Activated B cell treated with CpG ODN at 0.5 μM for 24 hours (primary cell): Measurements from ENCODE around the gene BCL2L15. TPM values are rescaled to one million over a fixed set of nuclear protein-coding genes. Genes with fewer than 3 reads are reported as not detected.

ENCODE experiments used
- ATAC-seq: fragments of 200-7000 bp; cut with Tn5 transposase; one replicate; pipeline ENCODE4 v1.10.0; 2021; ENCODE audit warnings: low read depth, mild to moderate bottlenecking, moderate library complexity
- CTCF ChIA-PET: fragments of 350-600 bp; sonication (Branson Sonifier 250); formaldehyde crosslinking; loops from one replicate; lab custom pipeline; 2021; ENCODE audit warnings: antibody characterized with exemption; lab: Charles Lee
- POLR2A ChIA-PET: fragments of 350-600 bp; sonication (Branson Sonifier 250); formaldehyde crosslinking; loops from one replicate; lab custom pipeline; 2021; ENCODE audit warnings: antibody characterized with exemption; lab: Charles Lee
- DNase-seq: peaks from one replicate; pipeline ENCODE4 v3.0.0; 2022
- H3K27ac Mint-ChIP-seq: one replicate; pipeline ENCODE4 v1.8.0; 2020; ENCODE audit warnings: mixed read lengths
- H3K27me3 Mint-ChIP-seq: one replicate; pipeline ENCODE4 v1.8.0; 2021; ENCODE audit warnings: mixed read lengths
- H3K36me3 Mint-ChIP-seq: one replicate; pipeline ENCODE4 v1.8.0; 2021; ENCODE audit warnings: low read depth, mixed read lengths
- H3K4me1 Mint-ChIP-seq: one replicate; pipeline ENCODE4 v1.8.0; 2021; ENCODE audit warnings: mixed read lengths
- H3K4me3 Mint-ChIP-seq: one replicate; pipeline ENCODE4 v1.8.0; 2020; ENCODE audit warnings: mild to moderate bottlenecking, mixed read lengths
- H3K9me3 Mint-ChIP-seq: one replicate; pipeline ENCODE4 v1.8.0; 2020; ENCODE audit warnings: mixed read lengths
- CTCF ChIP-seq: fragments of 200-600 bp; IDR thresholded peaks from one replicate; pipeline ENCODE4 v1.8.0; 2022; ENCODE audit warnings: antibody characterized with exemption, mild to moderate bottlenecking
- intact Hi-C: fragments of 100-400 bp; cut with micrococcal nuclease; formaldehyde crosslinking; loops from one replicate; pipeline ENCODE4 v1.15.1; 2024
- total RNA-seq: library from RNA; stranded (reverse); gene quantifications from 2 replicates; pipeline ENCODE4 v1.2.3, GENCODE V29; 2022

The BCL2L15 gene
- total RNA-seq, 1 donor from 2014 or later, result 3.7 TPM

GRCh38 chr1:113849072-113849471 is 38.3 kb downstream of the BCL2L15 start:
- DNase-seq (no peak), ATAC-seq (no peak)
- Mint-ChIP-seq H3K27me3 (no peaks in the 10 kb centered on the region), H3K27ac (no peak overlapping the region), H3K4me1 (peaks cover 7% of the 10 kb centered on the region), H3K4me3 (no peak overlapping the region), H3K9me3 (peaks cover 4% of the 10 kb centered on the region), H3K36me3 (peaks cover 41% of the 10 kb centered on the region)
- POLR2A ChIA-PET, result no interaction called here
- no peak for TF ChIP-seq CTCF
- intact Hi-C loops, result no loop called here
- CTCF ChIA-PET, result interaction anchor here (1.2 kb wide), 1 partner anchor 13 kb away, joined by 3 read pairs; no protein-coding TSS in a partner anchor

- Mint-ChIP-seq H3K4me3 (no peak overlapping the region), H3K27ac (no peak overlapping the region), H3K36me3 (peaks cover 54% of the 10 kb centered on the region), H3K4me1 (peaks cover 7% of the 10 kb centered on the region), H3K9me3 (peaks cover 4% of the 10 kb centered on the region), H3K27me3 (no peaks in the 10 kb centered on the region)
- no peak for DNase-seq
- intact Hi-C loops, result no loop called here
- ATAC-seq, result no peak
- CTCF ChIA-PET, result no interaction called here
- POLR2A ChIA-PET, result no interaction called here
- TF ChIP-seq CTCF, result no peak
Measured at GRCh38 chr1:113846391-113847035, 40.9 kb downstream of the BCL2L15 start.

- Mint-ChIP-seq H3K4me1 (peaks cover 2% of the 10 kb centered on the region), H3K9me3 (no peaks in the 10 kb centered on the region), H3K27me3 (no peaks in the 10 kb centered on the region), H3K4me3 (no peak overlapping the region), H3K36me3 (peaks cover 47% of the 10 kb centered on the region), H3K27ac (no peak overlapping the region)
- DNase-seq (no peak), ATAC-seq (no peak)
- ChIA-PET POLR2A (interaction anchor here (0.6 to 1.8 kb wide), 4 partner anchors 22 to 1075 kb away, joined by 3 to 11 read pairs (median 6); partner anchors contain the start of genes AP4B1, DCLRE1B and RSBN1), CTCF (interaction anchor here (0.6 to 4.6 kb wide), 13 partner anchors 13 to 127 kb away, joined by 3 to 42 read pairs (median 5); partner anchors contain the start of genes AP4B1, DCLRE1B, HIPK1 and PHTF1)
- intact Hi-C loops, result loop anchor here (1.0 to 5.0 kb wide), 2 partner anchors 35 to 111 kb away; partner anchors contain the start of gene PTPN22
- TF ChIP-seq CTCF, result no peak
Measured at GRCh38 chr1:113836534-113836933, 50.8 kb downstream of the BCL2L15 start.

GRCh38 chr1:113835686-113836290 is 51.6 kb downstream of the BCL2L15 start:
- H3K36me3 Mint-ChIP-seq, result peaks cover 45% of the 10 kb centered on the region
- ATAC-seq, result no peak
- CTCF ChIA-PET, result interaction anchor here (0.6 to 4.6 kb wide), 15 partner anchors 14 to 128 kb away, joined by 3 to 42 read pairs (median 5); partner anchors contain the start of genes AP4B1, DCLRE1B, HIPK1 and PHTF1

More at GRCh38 chr1:113835686-113836290, 51.6 kb downstream of the BCL2L15 start:
- Mint-ChIP-seq H3K4me3 (no peak overlapping the region), H3K9me3 (no peaks in the 10 kb centered on the region), H3K27me3 (no peaks in the 10 kb centered on the region), H3K4me1 (peaks cover 2% of the 10 kb centered on the region), H3K27ac (no peak overlapping the region)
- intact Hi-C loops, result loop anchor here (1.0 to 5.0 kb wide), 9 partner anchors 23 to 447 kb away; partner anchors contain the start of genes DCLRE1B, HIPK1, PTPN22 and RSBN1
- TF ChIP-seq CTCF, result peak; percentile 20
- DNase-seq, result no peak
- POLR2A ChIA-PET, result interaction anchor here (0.7 to 1.8 kb wide), 3 partner anchors 24 to 94 kb away, joined by 3 to 11 read pairs (median 8); partner anchors contain the start of genes AP4B1, DCLRE1B, HIPK1 and RSBN1
